Activated naive CD4-positive, alpha-beta T cell treated with anti-CD3 and anti-CD28 coated beads, Interleukin-2, amount 50 U/mL, for 24 hours (primary cell): ENCODE measurements around the gene ZNF189.

Source experiments
- H3K27ac Mint-ChIP-seq: one replicate; pipeline ENCODE4 v1.8.0; 2021; ENCODE audit warnings: mild to moderate bottlenecking, mixed read lengths
- H3K27me3 Mint-ChIP-seq: one replicate; pipeline ENCODE4 v1.8.0; 2021; ENCODE audit warnings: mixed read lengths
- H3K36me3 Mint-ChIP-seq: one replicate; pipeline ENCODE4 v1.8.0; 2021; ENCODE audit warnings: mixed read lengths
- H3K4me1 Mint-ChIP-seq: one replicate; pipeline ENCODE4 v1.8.0; 2021; ENCODE audit warnings: mixed read lengths
- H3K4me3 Mint-ChIP-seq: one replicate; pipeline ENCODE4 v1.8.0; 2021; ENCODE audit warnings: mild to moderate bottlenecking, mixed read lengths
- H3K9me3 Mint-ChIP-seq: one replicate; pipeline ENCODE4 v1.8.0; 2021; ENCODE audit warnings: mixed read lengths

Gene ZNF189

DNA sequence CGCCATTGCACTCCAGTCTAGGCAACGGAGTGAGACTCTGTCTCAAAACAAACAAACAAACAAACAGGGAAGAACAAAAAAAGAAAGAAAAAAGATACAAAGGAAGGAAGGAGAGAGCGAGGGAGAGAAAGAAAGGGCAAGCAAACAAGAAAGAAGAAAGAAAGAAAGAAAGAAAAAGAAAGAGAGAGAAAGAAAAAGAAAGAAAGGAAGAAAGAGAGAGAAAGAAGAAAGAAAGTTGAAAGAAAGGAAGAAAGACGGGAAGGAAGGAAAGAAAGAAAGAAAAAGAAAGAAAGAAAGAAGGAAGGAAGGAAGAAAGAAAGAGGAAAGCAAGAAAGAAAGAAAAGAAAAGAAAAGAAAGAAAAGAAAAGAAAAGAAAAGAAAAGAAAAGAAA is 50.0 kb downstream of the ZNF189 start:
- Mint-ChIP-seq H3K36me3 (no peaks in the 10 kb centered on the region), H3K4me1 (peaks cover 9% of the 10 kb centered on the region), H3K27me3 (peaks cover 38% of the 10 kb centered on the region), H3K4me3 (peak overlapping the region; percentile 71), H3K27ac (no peak overlapping the region), H3K9me3 (no peaks in the 10 kb centered on the region)

DNA sequence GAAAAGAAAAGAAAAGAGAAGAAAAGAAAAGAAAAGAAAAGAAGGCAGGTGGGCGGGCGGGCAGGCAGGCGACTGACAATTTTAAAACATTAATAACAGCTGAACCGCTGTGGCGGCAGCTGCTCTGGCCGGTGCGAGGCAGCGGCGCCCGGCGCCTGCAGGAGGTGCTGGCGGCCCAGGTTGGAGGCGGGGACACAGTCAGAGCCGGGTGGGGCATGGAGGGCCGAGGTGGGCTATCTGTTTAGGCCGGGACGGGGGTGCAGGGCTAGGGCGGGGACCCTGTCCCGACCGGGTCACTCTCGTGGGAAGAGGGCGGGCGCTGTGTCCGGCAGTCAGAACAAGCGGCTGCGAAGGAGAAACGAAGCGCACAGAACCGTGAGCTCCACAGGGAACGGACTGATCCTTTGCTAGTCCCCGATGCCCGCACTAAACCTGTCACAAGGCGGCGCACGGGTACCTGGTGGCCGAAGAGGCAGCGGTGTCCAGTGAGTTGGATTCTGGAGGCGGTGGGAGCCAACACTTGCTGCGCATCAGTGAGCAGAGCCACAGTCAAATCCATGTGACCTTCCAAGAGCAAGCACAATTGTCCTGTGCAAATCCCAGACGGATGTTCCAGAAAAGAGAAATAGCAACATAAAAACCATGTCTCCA is 50.5 kb downstream of the ZNF189 start:
- H3K36me3 Mint-ChIP-seq, result no peaks in the 10 kb centered on the region
- peaks cover 9% of the 10 kb centered on the region for H3K4me1 Mint-ChIP-seq
- H3K27me3 Mint-ChIP-seq, result peaks cover 38% of the 10 kb centered on the region
- no peaks in the 10 kb centered on the region for H3K9me3 Mint-ChIP-seq
- peak overlapping the region; percentile 71 for H3K4me3 Mint-ChIP-seq
- H3K27ac Mint-ChIP-seq, result no peak overlapping the region

DNA sequence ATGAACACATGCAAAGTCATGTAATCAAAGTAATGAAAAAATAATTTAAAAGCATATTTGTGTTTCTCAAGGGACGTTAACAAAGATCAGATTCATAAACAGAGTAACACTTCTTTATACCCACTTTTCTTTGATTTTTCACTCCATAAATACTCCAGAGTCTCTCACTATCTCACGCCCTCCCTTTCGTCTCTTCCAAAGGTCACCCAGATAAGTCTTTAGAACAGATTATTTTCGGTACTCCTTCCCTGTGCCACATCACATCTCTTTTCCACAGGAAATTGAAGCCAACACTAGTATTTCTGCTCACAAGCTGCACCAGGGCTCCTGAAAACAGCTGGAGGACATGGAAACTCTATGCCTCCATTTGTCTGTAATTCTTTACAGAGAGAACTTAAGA is 52.3 kb downstream of the ZNF189 start:
- Mint-ChIP-seq H3K4me1 (peaks cover 9% of the 10 kb centered on the region), H3K27ac (no peak overlapping the region), H3K27me3 (peaks cover 33% of the 10 kb centered on the region), H3K36me3 (no peaks in the 10 kb centered on the region), H3K4me3 (no peak overlapping the region), H3K9me3 (no peaks in the 10 kb centered on the region)

DNA sequence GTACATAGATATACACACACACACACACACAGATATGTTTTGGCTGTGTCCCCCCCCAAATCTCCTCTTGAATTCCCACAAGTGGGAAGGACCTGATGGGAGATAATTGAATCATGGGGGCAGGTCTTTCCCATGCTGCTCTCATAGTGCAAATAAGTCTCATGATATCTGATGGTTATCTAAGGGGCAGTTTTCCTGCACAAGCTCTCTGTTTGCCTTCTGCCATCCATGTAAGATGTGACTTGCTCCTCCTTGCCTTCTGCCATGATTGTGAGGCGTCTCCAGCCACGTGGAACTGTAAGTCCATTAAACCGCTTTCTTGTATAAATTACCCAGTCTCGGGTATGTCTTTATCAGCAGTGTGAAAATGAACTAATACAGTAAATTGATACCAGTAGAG is 52.8 kb downstream of the ZNF189 start:
- peaks cover 29% of the 10 kb centered on the region for H3K27me3 Mint-ChIP-seq
- no peak overlapping the region for H3K27ac Mint-ChIP-seq
- H3K4me3 Mint-ChIP-seq, result no peak overlapping the region
- peaks cover 9% of the 10 kb centered on the region for H3K4me1 Mint-ChIP-seq
- no peaks in the 10 kb centered on the region for H3K9me3 Mint-ChIP-seq
- no peaks in the 10 kb centered on the region for H3K36me3 Mint-ChIP-seq

DNA sequence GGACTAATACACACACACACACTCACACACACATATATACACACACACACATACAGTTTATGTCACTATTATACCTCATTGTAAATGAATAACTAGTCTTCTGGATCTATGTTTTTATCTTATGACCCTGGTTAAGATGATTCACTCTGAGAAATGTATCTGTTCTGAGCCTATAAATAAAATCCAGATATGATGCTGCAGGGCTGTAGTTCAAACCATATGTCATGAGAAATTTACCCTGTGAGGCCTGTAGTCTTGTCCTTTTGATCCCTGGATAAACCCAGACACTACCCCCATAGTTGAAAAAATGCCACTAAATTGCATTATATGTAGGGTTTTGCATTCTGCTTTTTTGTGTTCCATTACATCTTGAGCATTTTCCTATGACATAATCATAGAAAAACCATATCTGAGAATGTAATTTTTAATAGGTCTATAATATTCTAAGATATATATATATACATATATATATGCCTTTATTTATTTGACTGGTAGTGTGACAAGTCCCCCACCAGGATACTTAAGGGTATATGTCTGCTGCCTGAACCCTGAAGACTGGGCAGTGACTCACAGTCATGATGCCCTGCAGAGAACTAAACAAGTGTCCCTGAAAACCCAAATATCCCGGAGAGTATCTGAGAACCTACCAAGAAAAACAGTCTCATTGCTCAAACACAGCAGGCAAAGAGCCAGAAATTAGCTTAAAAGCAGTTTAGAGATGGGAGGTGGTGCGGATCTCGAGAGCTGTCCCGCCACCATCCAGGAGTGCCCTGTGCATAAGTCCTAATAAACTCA is 55.3 kb downstream of the ZNF189 start:
- H3K4me1 Mint-ChIP-seq, result peaks cover 2% of the 10 kb centered on the region
- no peaks in the 10 kb centered on the region for H3K36me3 Mint-ChIP-seq
- no peaks in the 10 kb centered on the region for H3K9me3 Mint-ChIP-seq
- no peak overlapping the region for H3K4me3 Mint-ChIP-seq
- no peak overlapping the region for H3K27ac Mint-ChIP-seq
- peaks cover 16% of the 10 kb centered on the region for H3K27me3 Mint-ChIP-seq

DNA sequence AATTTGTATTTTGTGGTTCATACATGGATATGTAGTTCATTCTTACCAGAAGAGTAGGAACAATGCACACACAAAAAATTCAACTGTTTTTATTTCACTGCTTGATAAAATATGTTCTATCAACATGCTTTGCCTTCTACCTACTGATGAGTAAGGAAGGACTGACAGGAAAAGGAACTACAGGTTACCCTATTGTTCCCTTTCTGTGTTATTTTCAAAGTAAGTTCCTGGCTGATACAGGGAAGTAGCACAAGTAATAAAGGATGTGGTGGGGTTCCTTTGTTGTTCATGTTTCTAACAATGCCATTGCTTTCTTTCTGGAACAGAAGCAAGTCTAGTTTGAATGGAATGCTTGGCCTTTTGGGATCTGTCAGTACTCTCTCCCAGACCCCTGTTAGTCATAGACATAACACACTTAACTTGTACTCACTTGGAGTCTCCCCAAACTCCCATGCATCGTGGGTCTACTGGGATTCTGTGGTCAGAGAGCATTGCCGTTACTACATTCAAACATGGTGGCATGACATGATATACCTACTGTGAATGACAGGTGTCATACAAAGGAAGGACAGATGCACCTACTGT is 57.1 kb downstream of the ZNF189 start:
- H3K27ac Mint-ChIP-seq, result no peak overlapping the region
- H3K27me3 Mint-ChIP-seq, result peaks cover 14% of the 10 kb centered on the region
- no peaks in the 10 kb centered on the region for H3K4me1 Mint-ChIP-seq
- no peak overlapping the region for H3K4me3 Mint-ChIP-seq
- no peaks in the 10 kb centered on the region for H3K36me3 Mint-ChIP-seq
- H3K9me3 Mint-ChIP-seq, result no peaks in the 10 kb centered on the region

DNA sequence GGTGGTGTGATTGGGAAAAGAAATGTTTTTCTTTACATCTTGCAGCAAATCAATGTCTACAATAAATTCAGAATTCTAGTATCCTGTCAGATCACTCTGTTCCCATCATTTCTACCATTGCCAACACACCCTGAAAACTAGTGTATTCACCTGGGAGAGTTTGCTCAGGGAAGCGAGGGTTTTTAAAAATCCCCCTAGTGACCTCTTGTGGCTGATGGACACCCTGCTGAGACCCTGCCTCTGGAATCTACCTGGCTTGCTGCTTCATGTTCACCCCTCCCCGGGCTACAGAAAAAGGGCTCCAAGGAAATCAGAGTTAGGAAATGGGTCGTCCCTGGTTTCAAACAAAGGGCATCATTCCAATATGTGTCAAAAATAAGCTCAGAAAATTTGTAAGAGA is 58.4 kb downstream of the ZNF189 start:
- H3K27ac Mint-ChIP-seq, result no peak overlapping the region

DNA sequence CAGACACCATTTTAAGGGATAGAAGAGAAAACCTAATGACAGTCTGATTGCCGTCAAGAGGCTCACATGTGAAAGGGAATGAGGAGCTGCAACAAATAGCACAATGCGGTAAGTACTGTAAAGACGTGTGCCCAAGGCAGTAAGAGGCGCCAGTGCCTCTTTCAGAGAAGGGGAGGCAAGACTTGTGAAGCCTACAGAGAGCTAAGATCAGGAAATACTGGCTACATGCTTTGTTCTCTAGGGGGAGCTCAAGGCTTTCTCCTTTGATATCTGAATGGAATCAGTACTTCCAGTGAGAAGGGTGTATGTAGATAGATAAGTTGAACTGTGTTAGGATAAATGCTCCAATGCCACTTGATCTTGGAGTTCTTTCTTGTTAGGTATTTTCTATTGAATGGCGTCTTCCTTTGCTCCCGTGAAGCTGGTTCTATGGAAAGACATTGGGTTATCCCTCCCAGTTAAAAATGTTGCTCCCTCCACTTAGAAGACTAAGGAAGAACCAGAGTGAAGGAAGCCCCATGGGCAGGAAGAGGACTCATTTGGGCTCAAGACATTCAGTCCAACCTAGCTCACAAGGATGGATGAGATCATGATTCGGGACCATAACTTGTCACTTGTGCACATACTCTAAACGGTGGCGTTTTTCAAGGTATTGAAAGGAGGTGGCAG is 60.4 kb downstream of the ZNF189 start:
- Mint-ChIP-seq H3K9me3 (no peaks in the 10 kb centered on the region), H3K36me3 (no peaks in the 10 kb centered on the region), H3K4me1 (no peaks in the 10 kb centered on the region), H3K27ac (no peak overlapping the region), H3K27me3 (peaks cover 9% of the 10 kb centered on the region), H3K4me3 (no peak overlapping the region)

More for the DNA sequence above, 58.4 kb downstream of the ZNF189 start:
- no peaks in the 10 kb centered on the region for H3K36me3 Mint-ChIP-seq
- H3K27me3 Mint-ChIP-seq, result peaks cover 9% of the 10 kb centered on the region
- H3K4me3 Mint-ChIP-seq, result no peak overlapping the region
- H3K9me3 Mint-ChIP-seq, result no peaks in the 10 kb centered on the region
- H3K4me1 Mint-ChIP-seq, result no peaks in the 10 kb centered on the region
